Activated CD8-positive, alpha-beta memory T cell treated with anti-CD3 and anti-CD28 coated beads, Interleukin-2, amount 50 U/mL, for 1 hour (primary cell): ENCODE measurements around the gene SELENOF.
"Not testable (repeated sequence)": the region's sequence is repeated elsewhere in the genome, so short reads cannot be mapped to it uniquely, and the experiment has no call there.

Experiments
- DNase-seq: peaks from one replicate; pipeline ENCODE4 v3.0.0-alpha.2; 2020; ENCODE audit errors: extremely low read depth

Gene SELENOF

GRCh38 chr1:86814118-86814517, 99.8 kb downstream of the SELENOF start:
- DNase-seq = not testable (repeated sequence)
